ENCODE measurements around the gene HCAR1. TPM values are rescaled to one million over a fixed set of nuclear protein-coding genes. Genes with fewer than 3 reads are reported as not detected.

HCAR1 gene
- total RNA-seq, 1 donor from 2014 or later = 0.25 TPM

Small RNAs within 50 kb of the gene (small RNA-seq; reads per million reads assigned to genes)
- gene AC026333.2 (not detected), gene RF00019 (not detected)

Other genes starting within 250 kb of the HCAR1 start
- gene ZCCHC8, start 229.9 kb downstream of the HCAR1 start, total RNA-seq = 28.2 TPM
- 93.3 TPM for gene RSRC2, start 203.9 kb downstream of the HCAR1 start, total RNA-seq
- 18.7 TPM for gene KNTC1, start 203.6 kb downstream of the HCAR1 start, total RNA-seq
- gene HCAR2, start 27.5 kb downstream of the HCAR1 start, total RNA-seq = 7.9 TPM
- gene HCAR3, start 14.0 kb downstream of the HCAR1 start, total RNA-seq = 0.74 TPM
- gene DENR, start 22.0 kb upstream of the HCAR1 start, total RNA-seq = 18.2 TPM
- 0.98 TPM for gene CCDC62, start 43.7 kb upstream of the HCAR1 start, total RNA-seq
- 66.0 TPM for gene HIP1R, start 104.6 kb upstream of the HCAR1 start, total RNA-seq
- gene VPS37B, start 165.3 kb upstream of the HCAR1 start, total RNA-seq = 34.9 TPM
- gene ABCB9, start 235.6 kb upstream of the HCAR1 start, total RNA-seq = 4.2 TPM
- 26.0 TPM for gene OGFOD2, start 244.4 kb upstream of the HCAR1 start, total RNA-seq
- 147 TPM for gene ARL6IP4, start 249.8 kb upstream of the HCAR1 start, total RNA-seq